Suppressor macrophage treated with lipopolysaccharide for 4 hours (primary cell): Measurements from ENCODE around the gene SKIDA1.

Source experiments
- DNase-seq: peaks from one replicate; pipeline ENCODE4 v3.0.0-alpha.2; 2020

SKIDA1 gene

GRCh38 chr10:21515361-21516241, 9.9 kb downstream of the SKIDA1 start:
- DNase-seq = no peak

GRCh38 chr10:21514818-21515351, 10.6 kb downstream of the SKIDA1 start:
- DNase-seq = no peak

DNA sequence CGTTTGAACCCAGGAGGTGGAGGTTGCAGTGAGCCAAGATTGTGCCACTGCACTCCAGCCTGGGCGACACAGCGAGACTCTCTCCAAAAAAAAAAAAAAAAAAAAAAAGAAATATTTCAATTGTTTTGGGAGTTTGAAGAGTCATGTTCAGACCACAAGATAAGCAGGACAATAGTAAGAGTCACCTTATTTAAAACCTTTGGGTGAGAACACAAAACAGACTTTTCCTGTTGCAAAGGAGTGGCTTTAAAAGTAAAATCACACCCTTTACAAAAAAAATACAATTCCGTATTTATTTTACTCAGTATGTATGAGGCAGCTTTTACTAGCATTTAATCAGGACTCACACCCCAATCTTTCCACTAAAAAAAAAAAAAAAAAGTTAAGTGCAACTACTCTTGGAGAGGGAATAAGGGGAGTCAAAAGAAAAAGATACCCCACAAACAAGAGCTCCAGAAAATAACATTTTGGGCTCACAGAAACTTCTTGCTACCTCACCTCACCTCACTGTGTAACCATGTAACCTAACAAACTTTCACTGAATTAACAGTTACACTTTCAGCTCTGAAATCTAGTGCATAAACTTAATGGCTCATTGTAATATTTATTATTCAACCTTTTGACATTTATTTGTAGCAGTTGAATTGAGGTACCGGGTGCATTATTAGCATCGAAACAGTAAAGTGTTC, 11.2 kb downstream of the SKIDA1 start:
- no peak for DNase-seq

GRCh38 chr10:21513405-21513788, 12.1 kb downstream of the SKIDA1 start:
- DNase-seq = no peak

DNA sequence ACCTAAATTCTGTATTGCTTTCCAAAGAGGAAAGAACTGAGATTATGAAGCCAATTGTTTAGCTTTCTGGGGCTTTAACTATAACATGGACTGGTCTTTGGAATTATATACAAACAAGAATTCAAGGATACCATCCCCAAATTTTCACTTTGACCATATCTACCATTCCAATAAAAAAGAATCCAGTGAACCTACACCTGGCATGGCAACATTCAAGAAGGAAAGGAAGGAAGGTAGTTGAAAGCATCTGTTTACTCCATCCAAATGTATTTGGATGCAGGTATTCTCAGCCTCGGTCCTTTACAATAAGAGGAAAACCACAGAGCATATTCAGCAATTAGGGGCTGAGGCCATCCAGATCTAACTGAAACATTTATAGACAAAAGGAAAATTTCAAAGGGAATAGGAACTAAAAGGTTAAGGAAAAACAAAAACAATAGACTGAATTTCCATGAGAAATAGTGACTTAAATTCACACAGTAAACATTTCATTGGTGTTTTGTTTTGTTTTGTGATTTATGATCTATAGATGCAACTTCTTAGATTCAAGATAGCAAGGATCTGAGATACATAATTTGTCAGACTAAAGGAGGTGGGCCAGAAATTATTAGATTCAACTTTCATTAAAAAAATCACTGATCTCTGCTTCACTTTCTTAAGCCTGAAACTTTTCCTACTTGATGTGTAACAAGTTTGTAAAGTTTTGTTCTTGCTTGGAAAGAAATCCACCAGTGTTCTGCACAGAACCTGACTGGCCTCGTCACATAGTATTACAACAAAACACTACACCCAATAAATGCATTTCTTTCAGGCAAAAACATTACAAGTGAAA, 12.7 kb downstream of the SKIDA1 start:
- no peak for DNase-seq

DNA sequence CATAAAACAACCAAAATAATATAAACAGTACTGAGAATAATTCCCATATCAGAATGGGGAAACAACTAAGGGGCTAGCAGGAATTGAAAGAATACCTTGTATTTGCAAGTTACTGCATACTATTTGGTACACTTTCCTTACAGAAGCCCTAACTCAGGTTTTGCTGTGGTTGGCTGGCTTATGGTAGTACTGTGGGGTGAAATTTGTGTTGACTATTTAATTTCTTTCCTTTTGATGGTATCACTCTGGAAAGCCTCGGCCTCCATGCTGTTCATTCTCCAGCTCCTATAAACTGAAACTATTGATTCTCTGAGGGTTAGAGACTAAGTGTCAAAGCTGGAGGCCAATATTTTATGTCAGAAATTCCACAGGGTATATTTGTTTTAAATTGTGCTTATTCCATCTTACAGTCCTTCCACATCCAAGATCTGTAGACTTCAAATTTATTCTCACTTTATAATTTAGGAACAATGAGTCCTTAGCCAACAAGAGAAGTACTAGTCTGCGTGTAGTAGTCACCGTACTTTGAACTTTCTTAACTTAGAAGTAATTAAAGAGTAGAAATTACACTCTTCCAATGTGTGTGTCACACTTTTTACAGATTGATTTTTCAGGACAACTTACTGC, 13.4 kb downstream of the SKIDA1 start:
- DNase-seq = no peak

DNA sequence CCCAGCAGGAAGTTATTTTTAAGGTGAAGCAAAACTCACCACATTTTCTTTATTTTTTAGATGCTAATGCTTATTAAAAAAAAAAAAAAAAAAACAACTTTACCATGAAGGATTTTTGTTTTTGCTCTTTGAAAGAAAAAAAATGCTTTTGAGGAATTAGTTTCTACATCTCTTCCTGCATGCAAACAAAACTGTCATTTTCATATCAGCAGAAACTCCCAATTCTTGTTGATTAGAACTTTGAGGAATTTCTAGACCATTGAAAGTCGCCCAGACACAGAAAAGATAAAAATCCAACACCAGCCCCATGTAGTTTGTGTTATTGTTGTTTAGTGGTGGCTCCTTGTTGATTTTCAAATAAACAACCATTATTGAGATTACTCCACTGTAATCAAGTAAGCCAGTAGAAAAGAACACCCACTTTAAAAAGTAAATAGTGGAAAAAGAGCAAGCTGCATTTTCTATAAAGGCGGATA, 14.3 kb downstream of the SKIDA1 start:
- DNase-seq = no peak

DNA sequence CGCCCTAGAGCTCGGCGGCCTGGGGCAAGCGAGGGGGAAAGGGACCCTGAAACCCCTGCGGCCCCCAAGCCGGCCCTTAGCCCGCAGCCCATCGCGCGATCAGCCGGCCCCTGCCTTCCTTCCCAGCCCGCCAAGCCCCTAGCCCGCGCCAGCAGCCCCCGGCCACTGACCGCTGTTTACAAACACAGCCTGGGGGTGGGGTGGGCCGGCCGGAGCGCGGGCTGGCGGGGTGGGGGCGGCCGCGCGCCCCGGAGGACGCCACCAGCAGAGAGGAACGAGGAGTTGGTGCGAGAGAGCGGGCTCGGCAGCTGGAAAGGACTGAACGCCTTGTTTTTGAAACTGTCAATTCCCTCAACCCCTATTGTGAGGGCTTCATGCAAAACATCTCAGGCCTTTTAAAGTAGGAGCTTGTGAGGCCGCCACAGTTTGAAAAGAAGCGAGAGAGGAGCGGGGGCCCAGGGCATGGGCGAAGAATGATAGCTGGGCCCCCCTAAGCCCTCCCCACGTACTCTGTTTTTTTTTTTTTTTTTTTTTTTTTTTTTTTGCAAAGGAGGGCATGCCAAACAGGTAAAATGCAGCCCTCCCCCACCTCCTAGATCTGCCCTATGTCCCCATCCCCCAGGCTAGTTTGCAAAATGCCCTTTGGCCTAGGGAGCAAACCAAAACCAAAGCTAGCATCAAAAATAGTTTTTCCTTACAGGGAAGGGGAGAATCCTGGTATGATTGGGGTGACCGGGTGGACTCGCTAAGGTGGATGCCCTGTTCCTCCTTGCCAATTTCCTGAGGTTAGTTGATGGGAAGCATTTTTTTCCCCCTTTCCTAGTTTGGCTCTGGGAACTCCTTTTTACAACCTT, 15.0 kb downstream of the SKIDA1 start:
- DNase-seq = no peak

DNA sequence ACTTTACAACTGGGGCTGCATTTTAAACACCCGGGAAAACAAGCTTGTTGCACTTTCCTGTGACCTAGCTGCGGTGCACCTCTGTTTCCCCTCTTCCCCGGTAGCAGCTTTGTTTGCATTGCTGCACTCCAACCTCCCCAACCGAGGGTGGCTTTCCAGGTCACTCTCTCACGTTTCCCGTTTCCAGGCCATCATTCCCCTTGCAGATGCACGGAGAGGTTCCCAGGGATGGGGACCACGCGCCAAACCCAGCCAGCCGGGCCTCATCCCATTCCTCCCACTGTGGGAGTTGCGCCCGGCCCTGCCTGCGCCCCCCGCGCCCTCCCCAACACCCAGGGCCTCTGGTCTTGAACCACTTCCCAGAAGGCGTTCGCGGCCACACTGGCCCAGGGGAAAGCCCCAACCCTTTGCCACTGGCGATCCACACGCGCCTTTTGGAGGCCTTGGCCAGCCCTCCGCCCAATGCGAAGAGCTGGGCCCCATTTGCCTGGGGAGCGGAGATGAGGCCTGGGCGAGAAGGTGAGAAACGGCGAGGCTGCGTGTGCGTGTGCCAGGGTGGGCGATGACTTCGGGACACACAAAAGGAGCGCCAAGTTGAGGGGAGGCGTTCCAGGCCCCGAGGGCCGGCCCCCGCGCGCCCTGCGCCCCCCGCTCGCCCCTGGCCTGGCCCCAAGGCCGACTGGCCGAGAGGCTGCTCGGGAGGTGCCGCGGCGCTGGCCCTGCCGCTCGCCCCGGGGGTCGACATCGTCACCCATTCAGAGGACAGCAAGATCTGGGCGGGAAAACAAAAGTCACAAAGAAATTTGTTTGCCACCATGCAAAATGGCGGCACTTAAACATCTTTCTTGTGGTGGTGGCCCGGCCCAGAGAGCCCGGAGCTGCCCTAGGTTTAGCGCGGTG, 15.9 kb downstream of the SKIDA1 start:
- DNase-seq = no peak

- no peak for DNase-seq
These were observed 16.7 kb downstream of the SKIDA1 start for GRCh38 chr10:21508706-21509331.

DNA sequence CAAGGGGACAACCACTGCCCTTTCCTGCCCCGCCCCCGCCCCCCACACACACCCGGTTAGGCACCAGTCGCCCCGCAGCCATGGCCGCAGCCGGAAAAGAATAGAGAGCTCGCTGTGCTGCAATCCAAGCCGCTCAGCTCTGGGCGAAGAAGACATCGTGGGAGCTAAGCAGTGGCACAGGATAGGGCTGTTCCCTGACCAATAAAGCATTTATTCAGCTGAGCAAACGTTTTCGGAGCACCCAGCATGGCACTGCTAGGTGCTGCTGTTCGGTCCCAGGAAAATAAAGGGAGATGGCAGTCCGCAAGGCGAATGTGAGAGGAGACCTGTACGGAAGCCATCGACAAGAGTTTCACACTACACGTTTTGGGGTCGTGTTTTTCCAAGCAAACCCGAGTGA, 18.3 kb downstream of the SKIDA1 start:
- no peak for DNase-seq

DNA sequence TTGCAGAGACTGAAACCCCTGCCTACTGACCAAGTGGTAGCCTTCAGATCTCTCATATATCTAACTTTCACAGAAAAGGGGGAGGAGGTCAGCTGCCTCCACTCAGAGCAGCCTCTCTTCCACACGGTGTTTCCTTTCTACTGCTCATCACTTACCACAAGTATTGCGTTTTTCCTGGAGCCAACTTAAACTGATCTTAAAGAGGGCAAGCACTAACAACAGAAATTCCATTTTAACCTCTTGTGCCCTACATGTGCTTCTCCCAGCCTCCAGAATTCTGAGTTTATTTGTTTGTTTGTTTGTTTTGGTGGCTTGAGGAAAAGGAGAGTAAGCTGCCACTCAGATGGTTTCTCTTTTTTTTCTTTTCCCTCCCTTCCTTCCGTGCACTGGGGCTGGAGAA, 19.1 kb downstream of the SKIDA1 start:
- no peak for DNase-seq

DNA sequence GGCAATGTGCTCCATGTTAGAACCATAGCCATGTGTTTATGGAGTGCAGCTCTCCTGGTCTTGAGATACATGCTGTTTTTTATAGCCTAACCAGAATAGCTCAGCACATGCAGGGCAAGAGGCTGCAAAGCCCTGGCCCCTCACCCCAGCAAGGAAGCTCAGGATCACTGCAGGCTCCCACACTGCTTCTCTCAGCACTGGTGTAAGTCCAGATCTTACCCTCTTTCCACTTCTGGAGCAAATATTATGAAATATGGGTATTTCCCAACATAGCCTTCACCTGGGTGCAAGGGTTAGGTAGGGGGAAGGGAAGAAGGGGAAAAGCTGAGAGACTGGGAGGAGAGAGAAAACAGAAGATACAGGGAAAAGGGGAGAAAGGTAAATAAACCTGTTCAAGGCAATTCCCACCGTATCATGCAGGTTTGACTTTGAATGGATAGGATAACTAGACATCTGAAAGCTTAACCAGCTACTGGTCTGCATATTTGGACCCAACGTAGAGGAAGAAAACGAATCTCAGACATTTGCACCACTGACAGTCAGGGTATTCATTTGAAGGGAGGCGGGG, 19.7 kb downstream of the SKIDA1 start:
- DNase-seq = no peak

DNA sequence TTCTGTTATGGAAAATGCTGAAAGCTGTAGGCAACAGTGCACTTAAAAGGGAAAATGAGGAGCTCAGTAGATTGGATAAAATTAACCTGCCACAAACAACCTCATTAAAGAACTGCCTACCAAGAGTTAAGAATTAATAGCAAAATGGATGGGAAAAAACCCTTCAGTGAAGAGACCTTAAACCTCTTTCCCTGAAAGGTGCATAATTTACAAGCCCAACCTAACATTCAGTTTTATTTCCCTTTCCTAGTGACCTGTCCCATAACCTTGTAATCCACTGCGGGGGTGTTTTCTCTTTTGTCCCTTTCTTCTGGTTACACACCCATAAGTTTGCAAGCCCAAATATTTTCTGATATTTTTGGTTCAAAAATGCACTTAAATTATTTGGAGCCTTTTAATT, 21.9 kb downstream of the SKIDA1 start:
- DNase-seq = no peak

- DNase-seq = no peak
These were observed 23.1 kb downstream of the SKIDA1 start for GRCh38 chr10:21502348-21502740.

GRCh38 chr10:21501731-21502347, 23.6 kb downstream of the SKIDA1 start:
- DNase-seq = no peak

GRCh38 chr10:21501091-21501490, 24.4 kb downstream of the SKIDA1 start:
- no peak for DNase-seq

DNA sequence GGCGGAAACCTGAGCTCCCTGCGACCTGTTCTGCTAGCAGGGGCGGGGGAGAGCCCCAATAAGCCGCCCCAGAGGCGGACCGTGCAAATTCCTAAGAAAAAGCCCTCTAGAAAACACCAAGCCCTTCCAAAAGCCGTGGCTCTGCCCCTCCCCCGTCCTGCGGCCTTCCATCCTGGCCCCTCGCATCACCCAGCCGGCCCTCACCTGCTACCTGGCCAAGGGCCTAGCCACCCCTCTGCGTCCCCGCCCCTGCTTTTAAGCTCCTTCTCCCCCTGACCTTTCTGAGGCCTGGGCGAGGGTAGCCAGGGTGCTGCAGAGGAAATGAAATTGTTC, 24.9 kb downstream of the SKIDA1 start:
- no peak for DNase-seq
